ENCODE measurements around the gene SECTM1.
"Not testable (repeated sequence)": the region's sequence is repeated elsewhere in the genome, so short reads cannot be mapped to it uniquely, and the experiment has no call there.

Gene SECTM1

GRCh38 chr17:82347994-82348393 is 14.4 kb upstream of the SECTM1 start:
- DNase-seq (ENCODE audit: low read depth in 2 of 2) = not testable (repeated sequence)

- DNase-seq (ENCODE audit: low read depth in 2 of 2) = no peak
Observed at GRCh38 chr17:82346342-82347300, 13.1 kb upstream of the SECTM1 start.

GRCh38 chr17:82345151-82345976 is 11.8 kb upstream of the SECTM1 start:
- no peak for DNase-seq (ENCODE audit: low read depth in 2 of 2)

- DNase-seq (ENCODE audit: low read depth in 2 of 2) = no peak
Observed at GRCh38 chr17:82344175-82344907, 10.8 kb upstream of the SECTM1 start.

GRCh38 chr17:82343560-82343959 is 10.0 kb upstream of the SECTM1 start:
- no peak for DNase-seq (ENCODE audit: low read depth in 2 of 2)

GRCh38 chr17:82342361-82343079 is 9.0 kb upstream of the SECTM1 start:
- no peak for DNase-seq (ENCODE audit: low read depth in 2 of 2)

- no peak for DNase-seq (ENCODE audit: low read depth in 2 of 2)
Observed at GRCh38 chr17:82339634-82340580, 6.3 kb upstream of the SECTM1 start.

GRCh38 chr17:82338858-82339633 is 5.5 kb upstream of the SECTM1 start:
- no peak for DNase-seq (ENCODE audit: low read depth in 2 of 2)

- DNase-seq (ENCODE audit: low read depth in 2 of 2) = no peak
Observed at GRCh38 chr17:82334622-82335394, 1.2 kb upstream of the SECTM1 start.

GRCh38 chr17:82334204-82334621 is 647 bp upstream of the SECTM1 start:
- no peak for DNase-seq (ENCODE audit: low read depth in 2 of 2)

- DNase-seq (ENCODE audit: low read depth in 2 of 2) = no peak
Observed at GRCh38 chr17:82332669-82333278, 792 bp downstream of the SECTM1 start.

- DNase-seq (ENCODE audit: low read depth in 2 of 2) = no peak
Observed at GRCh38 chr17:82331345-82331939, 2.1 kb downstream of the SECTM1 start.

GRCh38 chr17:82330322-82331239 is 3.0 kb downstream of the SECTM1 start:
- no peak for DNase-seq (ENCODE audit: low read depth in 2 of 2)

GRCh38 chr17:82329683-82330321 is 3.8 kb downstream of the SECTM1 start:
- no peak for DNase-seq (ENCODE audit: low read depth in 2 of 2)

GRCh38 chr17:82328994-82329507 is 4.5 kb downstream of the SECTM1 start:
- DNase-seq (ENCODE audit: low read depth in 2 of 2) = no peak

Measured in activated CD8-positive, alpha-beta memory T cell treated with anti-CD3 and anti-CD28 coated beads for 4 hours (primary cell).